SKM-1 (cell line): ENCODE results near the gene NEU3.
"Not testable (repeated sequence)": the region's sequence is repeated elsewhere in the genome, so short reads cannot be mapped to it uniquely, and the experiment has no call there.

Experiments used
- DNase-seq: peaks from one replicate; lab custom pipeline; 2025; ENCODE audit not compliant: unreplicated experiment; lab: John Stamatoyannopoulos, UW

NEU3 gene

DNA sequence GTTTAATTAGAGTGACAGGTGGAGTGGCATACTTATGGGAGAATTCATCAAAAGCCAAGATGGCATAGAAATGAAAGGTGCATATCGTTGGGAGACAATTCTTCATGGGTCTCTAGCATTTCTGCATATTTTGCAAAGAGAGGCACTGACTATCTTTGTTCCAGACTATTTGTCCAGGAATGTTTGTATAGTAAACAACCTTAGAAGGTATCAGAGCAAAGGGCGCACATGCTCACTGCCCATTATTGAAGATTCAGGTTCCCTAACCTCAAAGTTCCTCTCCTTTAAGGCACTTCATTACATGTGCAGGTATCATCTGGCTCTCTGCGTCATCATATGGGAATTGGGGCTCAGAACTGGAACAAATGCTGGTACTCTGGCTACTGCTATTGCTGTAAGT is 4.7 kb upstream of the NEU3 start:
- no peak for DNase-seq

DNA sequence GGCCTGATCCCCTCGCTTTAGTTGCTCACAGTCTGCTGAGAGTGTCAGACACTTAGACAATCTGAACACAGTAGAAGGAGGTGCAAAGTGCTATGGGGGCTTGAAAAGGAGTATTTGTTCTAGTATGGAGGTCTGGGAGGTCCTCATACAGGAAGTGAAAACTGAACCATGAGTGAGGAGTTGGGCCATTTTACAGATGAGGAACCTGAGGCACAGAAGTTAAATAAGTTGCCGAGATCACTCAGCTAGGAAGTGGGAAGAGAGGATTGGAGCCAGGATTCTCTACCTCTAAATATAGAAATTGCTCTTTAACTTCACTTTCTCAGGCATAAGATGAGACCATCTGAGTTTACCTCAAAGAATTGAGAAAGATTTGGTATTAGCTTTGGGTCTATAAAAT is 4.0 kb upstream of the NEU3 start:
- no peak for DNase-seq

DNA sequence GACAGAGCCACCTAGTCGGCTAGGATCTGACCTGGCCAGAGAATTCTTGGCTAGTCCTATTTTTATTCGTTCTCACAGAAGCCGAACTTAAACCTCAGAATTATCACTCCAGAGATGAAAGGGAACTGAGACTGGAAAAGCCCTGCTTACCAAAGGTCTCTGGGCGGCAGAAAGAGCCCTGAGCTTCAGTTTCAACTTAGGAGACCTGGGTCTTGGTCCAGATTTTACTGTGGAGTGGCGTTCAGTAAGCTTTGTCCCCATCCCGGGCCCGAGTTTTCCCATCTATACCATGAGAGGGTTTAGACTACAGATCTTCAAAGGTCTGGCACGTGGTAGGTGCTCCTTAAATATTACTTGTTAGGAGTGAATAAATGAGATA is 516 bp downstream of the NEU3 start:
- no peak for DNase-seq

DNA sequence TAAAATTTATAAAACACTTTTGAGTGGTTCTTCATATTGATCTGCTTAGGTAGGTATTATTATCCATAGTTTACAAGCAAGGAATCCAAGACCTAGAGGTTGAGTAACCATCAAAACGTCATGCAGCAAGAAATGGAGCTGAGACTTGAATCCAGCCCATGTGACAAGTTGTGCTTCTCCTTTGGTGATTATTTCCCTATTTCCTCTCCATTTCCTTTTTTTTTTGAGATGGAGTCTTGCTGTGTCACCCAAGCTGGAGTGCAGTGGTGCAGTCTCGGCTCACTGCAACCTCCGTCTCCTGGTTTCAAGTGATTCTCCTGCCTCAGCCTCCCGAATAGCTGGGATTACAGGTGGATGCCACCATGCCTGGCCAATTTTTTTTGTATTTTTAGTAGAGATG is 1.4 kb downstream of the NEU3 start:
- not testable (repeated sequence) for DNase-seq

GRCh38 chr11:74990941-74991340 is 2.2 kb downstream of the NEU3 start:
- no peak for DNase-seq

GRCh38 chr11:74992852-74993251 is 4.1 kb downstream of the NEU3 start:
- DNase-seq, result no peak

DNA sequence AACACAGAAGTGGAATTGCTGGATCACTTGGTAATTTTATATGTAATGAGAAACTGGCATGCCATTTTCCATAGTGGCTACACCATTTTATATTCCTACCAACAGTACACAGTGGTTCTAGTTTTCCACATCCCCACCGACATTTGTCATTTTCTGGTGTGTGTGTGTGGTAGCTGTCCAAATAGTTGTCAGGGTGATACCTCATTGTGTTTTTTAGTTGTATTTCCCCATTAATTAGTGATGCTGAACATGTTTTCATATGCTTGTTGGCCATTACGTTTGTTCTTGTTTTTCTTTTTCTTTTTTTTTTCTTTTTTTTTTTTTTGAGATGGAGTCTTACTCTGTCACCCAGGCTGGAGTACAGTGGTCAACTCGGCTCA is 12.2 kb downstream of the NEU3 start:
- no peak for DNase-seq

GRCh38 chr11:75001686-75002085 is 13.0 kb downstream of the NEU3 start:
- DNase-seq, result no peak

DNA sequence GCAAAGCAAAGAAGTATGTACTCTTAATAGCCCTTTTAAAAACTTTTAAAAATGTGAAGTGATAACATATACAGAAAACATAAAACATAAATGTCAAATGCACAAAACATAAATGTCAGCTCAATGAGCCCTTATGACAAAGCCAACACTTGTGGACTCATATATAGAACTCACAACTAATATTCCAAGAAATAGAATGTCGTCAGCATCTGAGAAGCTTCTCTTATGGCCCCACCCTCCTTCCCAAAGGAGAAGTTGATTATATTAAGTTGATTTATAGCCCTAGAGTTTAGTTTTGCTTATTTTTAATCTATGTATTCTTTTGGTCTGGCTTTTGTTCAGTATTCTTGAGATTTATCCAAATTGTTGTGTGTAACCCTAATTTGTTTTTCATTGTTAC is 13.8 kb downstream of the NEU3 start:
- no peak for DNase-seq

DNA sequence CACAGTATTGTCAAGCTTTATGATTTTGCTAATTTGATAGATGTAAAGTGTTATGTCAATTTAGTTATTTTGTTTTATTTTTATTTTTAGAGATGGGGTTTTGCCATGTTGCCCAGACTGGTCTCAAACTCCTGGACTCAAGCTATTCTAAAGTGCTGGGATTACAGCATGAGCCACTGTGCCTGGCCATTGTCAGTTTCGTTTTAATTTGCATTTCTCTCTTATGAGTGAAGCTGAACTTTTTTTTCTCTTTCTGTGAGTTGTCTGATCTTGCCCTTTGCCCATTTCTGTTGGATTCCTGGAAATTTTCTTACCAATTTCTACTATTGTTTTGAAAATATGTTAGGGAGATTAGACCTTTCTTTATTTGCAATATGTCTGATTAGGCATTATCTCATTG is 15.5 kb downstream of the NEU3 start:
- DNase-seq, result no peak

DNA sequence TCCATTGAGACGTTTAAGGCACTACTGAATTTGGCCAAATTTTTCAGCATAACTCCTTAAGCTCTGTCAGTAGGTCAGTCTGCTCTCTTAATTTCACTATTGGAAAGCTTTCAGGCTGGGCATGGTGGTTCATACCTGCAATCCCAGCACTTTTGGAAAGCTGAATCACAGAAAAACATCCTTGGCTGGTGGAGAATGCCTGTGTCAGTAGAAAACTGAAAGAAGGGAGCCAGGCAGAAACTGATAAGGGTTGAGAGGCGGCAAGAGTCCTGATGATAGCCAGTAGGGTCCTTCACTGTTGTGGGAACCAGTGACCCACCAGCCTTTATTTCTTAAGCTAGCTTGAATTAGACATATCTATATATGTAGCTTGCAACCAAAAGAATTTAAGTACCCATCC is 22.6 kb downstream of the NEU3 start:
- DNase-seq, result no peak

GRCh38 chr11:75011872-75012271 is 23.1 kb downstream of the NEU3 start:
- DNase-seq, result no peak

DNA sequence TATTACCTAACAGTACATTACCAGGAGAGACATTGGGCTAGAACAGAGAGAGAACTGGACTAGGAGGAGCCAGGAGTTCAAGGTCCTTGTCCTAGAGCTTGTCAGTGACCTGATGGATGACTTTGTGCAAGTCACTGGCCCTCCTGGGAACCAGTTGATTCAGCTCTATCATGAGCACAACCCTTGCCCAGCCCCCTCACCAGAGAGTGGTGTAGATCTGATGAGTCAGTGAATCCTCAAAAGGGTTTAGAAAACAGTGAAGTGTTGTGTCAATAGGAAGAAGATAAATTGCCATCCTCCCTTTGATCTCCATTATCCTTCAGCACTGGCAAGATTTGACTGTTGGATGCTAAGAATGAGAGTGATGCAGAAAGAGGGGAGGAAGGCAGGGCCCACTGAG is 24.3 kb downstream of the NEU3 start:
- DNase-seq, result no peak

- no peak for DNase-seq
Observed at GRCh38 chr11:75014129-75014528, 25.4 kb downstream of the NEU3 start.

DNA sequence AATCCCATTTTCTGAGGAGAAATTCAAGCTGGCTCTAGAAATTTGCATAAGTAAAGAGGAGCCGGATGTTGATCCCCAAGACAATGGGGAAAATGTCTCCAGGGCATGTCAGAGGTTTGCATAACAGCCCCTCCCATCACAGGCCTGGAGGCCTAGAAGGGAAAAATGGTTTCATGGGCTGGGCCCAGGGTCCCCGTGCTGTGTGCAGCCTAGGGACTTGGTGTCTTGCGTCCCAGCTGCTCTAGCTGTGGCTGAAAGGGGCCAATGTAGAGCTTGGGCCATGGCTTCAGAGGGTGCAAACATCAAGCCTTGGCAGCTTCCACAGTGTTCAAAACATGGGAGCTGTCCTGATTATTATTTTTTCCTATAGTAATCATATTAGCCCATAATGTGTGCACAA is 30.5 kb downstream of the NEU3 start:
- not testable (repeated sequence) for DNase-seq

DNA sequence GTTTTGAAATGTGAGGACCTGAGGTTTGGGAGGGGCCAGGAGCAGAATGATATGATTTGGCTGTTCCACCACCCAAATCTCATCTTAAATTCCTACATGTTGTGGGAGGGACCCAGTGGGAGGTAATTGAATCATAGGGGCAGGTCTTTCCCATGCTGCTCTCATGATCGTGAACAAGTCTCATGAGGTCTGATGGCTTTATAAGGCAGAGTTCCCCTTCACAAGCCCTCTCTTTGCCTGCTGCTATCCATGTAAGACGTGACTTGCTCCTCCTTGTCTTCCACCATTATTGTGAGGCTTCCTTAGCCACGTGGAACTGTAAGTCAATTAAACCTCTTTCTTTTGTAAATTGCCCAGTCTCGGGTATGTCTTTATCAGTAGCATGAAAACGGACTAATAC is 31.6 kb downstream of the NEU3 start:
- not testable (repeated sequence) for DNase-seq

- no peak for DNase-seq
Observed at GRCh38 chr11:75022296-75022695, 33.6 kb downstream of the NEU3 start.

- DNase-seq, result peak; percentile 24
Observed at GRCh38 chr11:75022759-75023396, 34.1 kb downstream of the NEU3 start.

DNA sequence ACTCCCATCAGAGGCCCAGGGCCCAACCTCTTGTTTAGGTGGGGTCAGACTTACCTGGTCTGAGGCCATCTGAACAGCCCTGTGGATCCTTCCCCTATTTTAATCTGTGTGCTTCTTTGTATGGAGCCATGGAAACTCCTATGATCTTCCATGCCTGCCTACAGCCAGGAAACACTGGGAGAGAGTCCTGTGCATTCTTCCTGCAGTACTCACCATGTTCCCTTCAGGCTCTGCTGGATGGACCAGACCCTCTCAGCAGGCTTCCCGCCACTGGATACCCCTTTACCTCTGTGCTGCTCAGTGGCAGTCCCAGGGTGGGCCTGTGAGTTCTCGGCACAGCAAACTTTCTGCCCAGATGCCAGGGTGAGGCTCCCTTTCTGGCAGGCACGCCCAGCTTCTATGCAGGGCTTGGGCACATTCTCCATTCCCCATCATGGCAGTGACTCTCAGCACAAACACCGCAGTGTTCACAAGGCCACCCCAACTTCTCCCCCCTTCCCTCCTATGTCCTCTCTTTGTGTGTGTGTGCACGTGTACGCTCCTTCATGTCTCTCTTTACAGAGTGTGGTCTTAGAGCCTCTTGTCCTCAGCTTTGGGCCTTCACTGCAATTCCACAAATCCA is 34.8 kb downstream of the NEU3 start:
- no peak for DNase-seq

DNA sequence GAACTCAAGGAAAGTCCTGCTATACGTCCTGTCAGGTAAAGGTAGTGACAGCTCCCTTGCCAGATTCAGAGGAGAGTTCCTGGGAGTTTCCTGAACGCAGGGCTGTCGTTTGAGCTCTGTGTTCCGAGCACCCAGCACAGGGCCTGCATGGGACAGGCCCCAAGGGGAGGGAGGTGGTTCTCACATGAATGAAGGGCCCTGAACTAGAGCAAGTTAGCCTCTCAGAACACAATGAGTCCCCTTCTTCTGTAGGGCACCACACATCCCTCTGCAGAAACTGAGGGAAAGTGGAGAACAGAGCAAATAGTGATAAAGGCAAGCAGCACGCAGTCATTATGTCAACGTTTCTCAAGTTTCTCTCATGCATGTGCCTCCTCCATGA is 35.3 kb downstream of the NEU3 start:
- no peak for DNase-seq

DNA sequence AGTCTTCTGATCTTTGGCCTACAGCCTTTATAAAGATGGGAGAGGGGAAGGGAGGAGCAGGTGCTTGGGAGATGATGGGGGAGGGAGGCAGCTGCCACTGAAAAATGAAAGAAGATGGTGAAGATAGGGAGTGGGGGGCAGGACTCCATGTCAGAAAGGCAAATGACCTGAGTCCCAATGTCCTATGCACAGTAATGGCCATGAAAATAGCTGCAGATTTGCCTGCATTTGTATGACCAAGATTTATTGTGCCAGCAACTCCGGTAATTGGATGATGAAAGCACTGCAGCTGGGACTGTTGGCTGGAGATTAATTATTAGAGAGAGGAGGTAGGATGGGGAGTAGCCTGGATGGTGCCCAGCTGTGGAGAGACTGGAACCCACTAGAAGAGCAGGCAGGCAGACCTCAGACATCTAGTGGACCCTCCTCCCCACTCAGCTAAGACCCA is 36.1 kb downstream of the NEU3 start:
- DNase-seq, result no peak

- no peak for DNase-seq
Observed at GRCh38 chr11:75025561-75025960, 36.8 kb downstream of the NEU3 start.

- no peak for DNase-seq
Observed at GRCh38 chr11:75028321-75028720, 39.6 kb downstream of the NEU3 start.
